GM18909 (cell line): ENCODE results near the gene TRIM9.

ENCODE experiments used
- ATAC-seq: cut with Tn5 transposase; IDR thresholded peaks from one replicate; pipeline ENCODE4 v1.9.1; 2021; ENCODE audit warnings: mild to moderate bottlenecking; ENCODE audit not compliant: unreplicated experiment, poor library complexity

The TRIM9 gene

DNA sequence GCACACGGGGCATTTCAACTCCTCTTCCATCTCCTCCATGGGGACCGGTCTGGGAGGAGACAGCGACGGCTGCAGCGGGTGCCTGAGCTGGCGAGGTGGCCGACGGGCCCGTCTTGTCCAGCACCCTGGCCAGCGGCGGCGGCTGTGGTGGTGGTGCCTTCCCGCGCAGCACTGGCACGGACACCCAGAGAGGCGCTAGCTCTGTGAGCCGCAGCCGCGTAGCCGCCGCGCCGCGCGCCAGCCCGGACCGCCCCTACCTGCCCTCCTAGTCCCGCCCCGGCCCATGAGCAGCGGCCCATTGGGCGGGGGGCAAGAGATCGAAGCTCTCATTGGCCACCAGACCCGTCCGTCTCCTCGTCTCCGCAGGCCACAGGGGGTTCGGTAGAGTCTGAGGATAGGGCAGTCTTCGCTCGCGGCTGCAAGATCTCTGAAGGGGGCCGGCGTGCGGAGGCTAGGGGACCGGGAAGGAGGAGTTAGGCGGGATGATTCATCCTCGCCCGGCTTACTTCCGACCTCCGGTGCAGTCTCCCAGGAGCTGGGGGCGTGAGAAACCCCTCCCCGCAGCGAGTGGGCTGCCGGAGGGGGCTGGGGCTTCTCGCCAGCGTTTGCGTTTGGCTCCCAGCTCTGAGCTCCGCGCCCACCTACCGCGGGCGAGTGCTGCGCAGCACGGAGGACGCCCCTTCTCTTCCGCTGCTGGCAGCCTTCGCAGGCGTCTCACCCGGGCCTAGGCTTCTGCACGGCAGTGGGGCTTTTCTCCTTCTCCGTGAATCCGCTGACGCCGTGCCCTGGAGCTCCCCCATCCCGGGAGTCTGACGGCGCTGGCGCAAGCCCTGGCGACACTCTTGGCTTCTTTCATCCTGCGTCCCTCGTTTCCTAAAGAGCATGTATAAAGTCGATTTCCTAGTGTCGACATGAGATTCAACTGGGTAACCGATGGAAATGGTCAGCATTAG lies at the start of gene TRIM9:
TSS of gene TRIM9 (minus strand) at position 205 of the 953 bp plus-strand sequence. CDS start at position 39, 166 bp downstream.
- ATAC-seq: peak; percentile 99

GRCh38 chr14:51140856-51141255 lies 46.0 kb upstream of the TRIM9 start:
- ATAC-seq: no peak

DNA sequence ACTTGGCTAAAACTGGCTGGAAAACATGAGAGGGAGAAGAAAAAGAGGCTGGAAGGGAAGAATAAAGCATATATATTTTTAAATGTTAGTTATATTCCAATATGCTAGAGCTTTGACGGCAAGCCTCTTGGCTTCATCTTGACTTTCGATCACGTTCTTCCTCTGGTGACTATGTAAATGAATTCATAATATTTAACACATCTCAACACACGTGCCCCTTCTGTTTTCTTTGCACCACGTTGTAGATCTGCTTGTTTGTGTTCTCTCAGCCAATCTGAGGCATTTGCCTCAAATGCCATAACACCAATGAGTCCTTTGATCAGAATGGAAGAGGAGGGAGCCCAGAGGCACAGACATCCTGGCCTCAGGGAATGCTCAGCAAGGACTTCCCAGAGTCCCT lies 45.4 kb upstream of the TRIM9 start:
- ATAC-seq: no peak

GRCh38 chr14:51139121-51139681 lies 44.3 kb upstream of the TRIM9 start:
- no peak for ATAC-seq

- ATAC-seq: no peak
Measured at GRCh38 chr14:51138404-51139103, 43.6 kb upstream of the TRIM9 start.

DNA sequence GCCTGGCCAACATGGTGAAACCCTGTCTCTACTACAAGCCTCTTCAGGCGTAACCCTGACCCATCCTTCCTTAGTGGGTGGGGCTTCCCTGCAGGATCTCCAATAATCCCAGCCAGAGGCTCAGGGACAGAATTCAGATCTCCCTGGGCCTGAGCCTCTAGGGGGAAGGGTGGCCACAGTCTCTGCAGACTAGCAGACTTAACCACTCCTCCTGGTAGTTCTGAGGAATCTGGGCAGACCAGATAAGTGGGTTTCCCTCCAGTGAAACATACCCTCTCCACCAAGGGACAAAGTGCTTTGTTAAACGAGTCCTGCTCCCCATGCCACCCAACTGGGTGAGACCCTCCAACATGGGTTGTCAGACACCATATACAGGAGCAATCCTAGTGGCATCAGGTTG lies 36.6 kb upstream of the TRIM9 start:
- ATAC-seq: no peak

DNA sequence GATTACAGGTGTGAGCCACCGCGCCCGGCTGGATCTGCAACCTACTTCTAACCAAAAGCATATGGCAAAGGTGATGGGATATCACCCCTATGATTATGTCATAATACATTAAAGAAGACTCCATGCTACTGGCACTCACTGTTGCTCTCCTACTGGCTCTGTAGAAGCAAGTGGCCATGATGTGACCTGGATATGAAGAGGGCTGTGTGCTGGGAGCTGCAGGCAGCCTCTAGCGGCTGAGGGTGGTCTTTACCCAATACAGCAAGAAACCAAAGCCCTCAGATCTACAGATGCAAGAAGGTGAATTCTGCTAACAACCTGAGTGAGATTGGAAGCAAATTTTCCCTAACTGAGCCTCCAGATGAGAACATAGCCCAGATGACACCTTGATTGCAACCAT lies 34.2 kb upstream of the TRIM9 start:
- no peak for ATAC-seq

DNA sequence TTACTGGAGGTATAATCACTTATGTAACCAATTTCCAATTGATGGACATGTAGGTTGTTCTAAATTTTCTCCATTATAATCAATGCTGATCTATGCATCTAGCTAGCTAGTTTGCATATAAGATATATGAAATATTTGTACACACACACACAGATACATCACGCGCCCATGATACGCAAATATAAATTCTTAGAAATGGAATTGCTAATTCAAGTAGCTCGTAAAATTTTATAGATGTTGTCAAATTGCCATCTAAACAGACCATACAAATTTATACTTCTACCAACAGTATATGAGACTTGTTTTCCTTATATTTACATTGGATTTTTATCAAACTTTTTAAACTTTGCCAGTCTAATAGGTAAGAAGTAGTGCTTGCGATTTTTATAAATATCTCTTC lies 29.1 kb upstream of the TRIM9 start:
- no peak for ATAC-seq

- no peak for ATAC-seq
Measured at GRCh38 chr14:51121096-51121495, 26.2 kb upstream of the TRIM9 start.

DNA sequence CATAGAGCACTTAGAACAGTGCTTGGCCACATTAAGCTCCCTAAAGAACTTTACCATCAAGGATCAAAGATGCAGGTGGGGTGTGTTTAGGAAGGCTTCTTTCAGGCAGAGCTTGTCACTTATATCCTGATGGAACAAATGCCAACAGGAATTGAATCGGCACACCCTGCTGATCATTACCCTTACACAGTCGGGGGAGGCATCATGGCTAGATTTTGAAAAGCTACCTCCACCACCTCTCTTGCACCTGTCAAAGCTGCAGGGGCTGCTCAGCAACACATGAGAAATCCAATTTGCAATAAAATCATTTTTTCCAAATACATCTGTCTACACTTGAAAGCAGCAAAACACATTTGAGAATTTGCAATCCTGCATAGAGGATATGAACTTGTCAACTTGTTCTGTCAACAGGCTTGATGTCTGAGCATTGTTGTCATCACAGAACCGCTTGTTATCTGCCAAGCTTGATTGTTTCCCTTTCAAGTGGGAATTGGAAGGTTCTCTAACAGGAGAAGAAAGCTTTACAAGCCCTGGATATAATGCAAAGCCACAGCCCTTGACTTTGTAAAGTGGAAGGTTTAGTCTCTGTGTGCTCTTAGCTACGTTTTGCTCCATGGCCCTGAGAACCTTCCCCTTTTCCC lies 24.6 kb upstream of the TRIM9 start:
- ATAC-seq: no peak

- ATAC-seq: no peak
Measured at GRCh38 chr14:51118993-51119392, 24.1 kb upstream of the TRIM9 start.

- no peak for ATAC-seq
Measured at GRCh38 chr14:51117593-51117992, 22.7 kb upstream of the TRIM9 start.

- no peak for ATAC-seq
Measured at GRCh38 chr14:51116682-51117081, 21.8 kb upstream of the TRIM9 start.

GRCh38 chr14:51109651-51110050 lies 14.7 kb upstream of the TRIM9 start:
- no peak for ATAC-seq

GRCh38 chr14:51107801-51108200 lies 12.9 kb upstream of the TRIM9 start:
- ATAC-seq: no peak

- ATAC-seq: no peak
Measured at GRCh38 chr14:51104467-51104866, 9.6 kb upstream of the TRIM9 start.

- ATAC-seq: no peak
Measured at GRCh38 chr14:51097287-51097686, 2.4 kb upstream of the TRIM9 start.

GRCh38 chr14:51096870-51097269 lies 2.0 kb upstream of the TRIM9 start:
- ATAC-seq: no peak

GRCh38 chr14:51095854-51096823 lies 1.2 kb upstream of the TRIM9 start:
- no peak for ATAC-seq
